ENCODE measurements around the gene NSUN7.

DNA sequence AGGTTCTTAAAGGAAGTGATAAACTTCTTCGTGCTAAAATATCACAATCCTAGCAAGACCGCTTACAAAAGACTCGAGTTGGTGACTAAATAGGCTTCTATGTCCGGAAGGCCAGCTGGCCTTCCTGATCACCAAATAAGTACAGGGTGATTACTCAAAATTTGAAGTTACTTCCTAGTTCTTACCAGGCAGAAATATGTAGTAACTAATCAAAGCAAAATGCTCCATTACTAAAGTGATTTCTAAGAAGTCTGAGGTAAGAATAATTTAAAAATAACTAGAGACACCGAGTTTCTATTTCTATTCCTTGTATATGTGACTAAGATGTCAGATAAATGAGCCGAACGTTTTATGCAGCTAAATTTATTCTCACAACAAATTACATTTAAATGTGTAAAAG is 62.2 kb downstream of the NSUN7 start:
- TF ChIP-seq, protein P1, sequence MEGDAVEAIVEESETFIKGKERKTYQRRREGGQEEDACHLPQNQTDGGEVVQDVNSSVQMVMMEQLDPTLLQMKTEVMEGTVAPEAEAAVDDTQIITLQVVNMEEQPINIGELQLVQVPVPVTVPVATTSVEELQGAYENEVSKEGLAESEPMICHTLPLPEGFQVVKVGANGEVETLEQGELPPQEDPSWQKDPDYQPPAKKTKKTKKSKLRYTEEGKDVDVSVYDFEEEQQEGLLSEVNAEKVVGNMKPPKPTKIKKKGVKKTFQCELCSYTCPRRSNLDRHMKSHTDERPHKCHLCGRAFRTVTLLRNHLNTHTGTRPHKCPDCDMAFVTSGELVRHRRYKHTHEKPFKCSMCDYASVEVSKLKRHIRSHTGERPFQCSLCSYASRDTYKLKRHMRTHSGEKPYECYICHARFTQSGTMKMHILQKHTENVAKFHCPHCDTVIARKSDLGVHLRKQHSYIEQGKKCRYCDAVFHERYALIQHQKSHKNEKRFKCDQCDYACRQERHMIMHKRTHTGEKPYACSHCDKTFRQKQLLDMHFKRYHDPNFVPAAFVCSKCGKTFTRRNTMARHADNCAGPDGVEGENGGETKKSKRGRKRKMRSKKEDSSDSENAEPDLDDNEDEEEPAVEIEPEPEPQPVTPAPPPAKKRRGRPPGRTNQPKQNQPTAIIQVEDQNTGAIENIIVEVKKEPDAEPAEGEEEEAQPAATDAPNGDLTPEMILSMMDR (IDR thresholded peaks at IDR 0.05; ENCODE audit: low read depth, low read length, missing input control), result no peak
- TF ChIP-seq TAF1 (conservative IDR thresholded peaks at IDR 0.05) (no peak), EGR1 (IDR thresholded peaks at IDR 0.05; ENCODE audit: low read depth in 2 of 2) (no peak), YY1 (IDR thresholded peaks at IDR 0.05) (no peak), RXRA (IDR thresholded peaks at IDR 0.05) (no peak), MAX (IDR thresholded peaks at IDR 0.05) (no peak), ZBTB33 (IDR thresholded peaks at IDR 0.05) (no peak), NR2F2 (IDR thresholded peaks at IDR 0.05) (no peak), JUND (IDR thresholded peaks at IDR 0.05) (no peak), RAD21 (IDR thresholded peaks at IDR 0.05) (no peak)
- TF ChIP-seq, protein P2, sequence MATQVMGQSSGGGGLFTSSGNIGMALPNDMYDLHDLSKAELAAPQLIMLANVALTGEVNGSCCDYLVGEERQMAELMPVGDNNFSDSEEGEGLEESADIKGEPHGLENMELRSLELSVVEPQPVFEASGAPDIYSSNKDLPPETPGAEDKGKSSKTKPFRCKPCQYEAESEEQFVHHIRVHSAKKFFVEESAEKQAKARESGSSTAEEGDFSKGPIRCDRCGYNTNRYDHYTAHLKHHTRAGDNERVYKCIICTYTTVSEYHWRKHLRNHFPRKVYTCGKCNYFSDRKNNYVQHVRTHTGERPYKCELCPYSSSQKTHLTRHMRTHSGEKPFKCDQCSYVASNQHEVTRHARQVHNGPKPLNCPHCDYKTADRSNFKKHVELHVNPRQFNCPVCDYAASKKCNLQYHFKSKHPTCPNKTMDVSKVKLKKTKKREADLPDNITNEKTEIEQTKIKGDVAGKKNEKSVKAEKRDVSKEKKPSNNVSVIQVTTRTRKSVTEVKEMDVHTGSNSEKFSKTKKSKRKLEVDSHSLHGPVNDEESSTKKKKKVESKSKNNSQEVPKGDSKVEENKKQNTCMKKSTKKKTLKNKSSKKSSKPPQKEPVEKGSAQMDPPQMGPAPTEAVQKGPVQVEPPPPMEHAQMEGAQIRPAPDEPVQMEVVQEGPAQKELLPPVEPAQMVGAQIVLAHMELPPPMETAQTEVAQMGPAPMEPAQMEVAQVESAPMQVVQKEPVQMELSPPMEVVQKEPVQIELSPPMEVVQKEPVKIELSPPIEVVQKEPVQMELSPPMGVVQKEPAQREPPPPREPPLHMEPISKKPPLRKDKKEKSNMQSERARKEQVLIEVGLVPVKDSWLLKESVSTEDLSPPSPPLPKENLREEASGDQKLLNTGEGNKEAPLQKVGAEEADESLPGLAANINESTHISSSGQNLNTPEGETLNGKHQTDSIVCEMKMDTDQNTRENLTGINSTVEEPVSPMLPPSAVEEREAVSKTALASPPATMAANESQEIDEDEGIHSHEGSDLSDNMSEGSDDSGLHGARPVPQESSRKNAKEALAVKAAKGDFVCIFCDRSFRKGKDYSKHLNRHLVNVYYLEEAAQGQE (IDR thresholded peaks at IDR 0.05), result no peak
